Activated naive CD4-positive, alpha-beta T cell treated with anti-CD3 and anti-CD28 coated beads for 36 hours (primary cell): ENCODE data around the gene MYL6B. TPM values are rescaled to one million over a fixed set of nuclear protein-coding genes. Genes with fewer than 3 reads are reported as not detected.
A peak's percentile ranks its signal among the peaks of the same experiment; 100 is the strongest.

Experiments
- CTCF ChIA-PET: fragments of 350-600 bp; sonication (Branson Sonifier 250); formaldehyde crosslinking; loops from one replicate; lab custom pipeline; 2021; ENCODE audit warnings: antibody characterized with exemption; lab: Charles Lee
- DNase-seq: peaks from one replicate; pipeline ENCODE4 v3.0.0-alpha.2; 2020
- H3K27ac Mint-ChIP-seq: one replicate; pipeline ENCODE4 v1.8.0; 2021; ENCODE audit warnings: mild to moderate bottlenecking, mixed read lengths
- H3K27me3 Mint-ChIP-seq: one replicate; pipeline ENCODE4 v1.8.0; 2021; ENCODE audit warnings: low read depth, mixed read lengths
- H3K36me3 Mint-ChIP-seq: one replicate; pipeline ENCODE4 v1.8.0; 2021; ENCODE audit warnings: low read depth, mixed read lengths
- H3K4me1 Mint-ChIP-seq: one replicate; pipeline ENCODE4 v1.8.0; 2021; ENCODE audit warnings: low read depth, mixed read lengths
- H3K4me3 Mint-ChIP-seq: one replicate; pipeline ENCODE4 v1.8.0; 2021; ENCODE audit warnings: mild to moderate bottlenecking, moderate library complexity, mixed read lengths
- H3K9me3 Mint-ChIP-seq: one replicate; pipeline ENCODE4 v1.8.0; 2021; ENCODE audit warnings: mixed read lengths
- intact Hi-C: fragments of 100-400 bp; cut with micrococcal nuclease; formaldehyde crosslinking; loops from one replicate; pipeline ENCODE4 v1.15.1; 2023
- total RNA-seq, 2 experiments: library from RNA; stranded (reverse); gene quantifications; one replicate each; pipeline ENCODE4 v1.2.3, GENCODE V29; 2021

The MYL6B gene
- total RNA-seq, 2 experiments from 2014 or later, result 49.2 to 57.5 TPM

GRCh38 chr12:56161690-56162351 is 9.4 kb downstream of the MYL6B start:
- Mint-ChIP-seq H3K27ac (peak overlapping the region; percentile 95), H3K4me3 (peak overlapping the region; percentile 25), H3K9me3 (no peaks in the 10 kb centered on the region), H3K4me1 (peaks cover 35% of the 10 kb centered on the region), H3K36me3 (peaks cover 62% of the 10 kb centered on the region), H3K27me3 (no peaks in the 10 kb centered on the region)
- intact Hi-C loops, result no loop called here
- CTCF ChIA-PET, result interaction anchor here (0.6 to 6.7 kb wide), 10 partner anchors 10 to 414 kb away, joined by 3 to 43 read pairs (median 5); partner anchors contain the start of genes MYL6B, RNF41 and ZC3H10
- DNase-seq, result no peak

- intact Hi-C loops, result no loop called here
- no peaks in the 10 kb centered on the region for H3K9me3 Mint-ChIP-seq
- peaks cover 62% of the 10 kb centered on the region for H3K36me3 Mint-ChIP-seq
- peak overlapping the region; percentile 3 for H3K27ac Mint-ChIP-seq
- CTCF ChIA-PET, result interaction anchor here (0.6 to 6.7 kb wide), 8 partner anchors 12 to 415 kb away, joined by 3 to 43 read pairs (median 6); partner anchors contain the start of gene ZC3H10
- no peaks in the 10 kb centered on the region for H3K27me3 Mint-ChIP-seq
- DNase-seq, result no peak
- H3K4me3 Mint-ChIP-seq, result no peak overlapping the region
- H3K4me1 Mint-ChIP-seq, result peaks cover 29% of the 10 kb centered on the region
Observed at GRCh38 chr12:56162468-56163290, 10.3 kb downstream of the MYL6B start.

- no peak for DNase-seq
- intact Hi-C loops, result no loop called here
- CTCF ChIA-PET, result interaction anchor here (0.6 to 6.7 kb wide), 4 partner anchors 13 to 45 kb away, joined by 5 to 43 read pairs (median 12); partner anchors contain the start of gene ZC3H10
- Mint-ChIP-seq H3K27me3 (no peaks in the 10 kb centered on the region), H3K27ac (no peak overlapping the region), H3K9me3 (no peaks in the 10 kb centered on the region), H3K36me3 (peaks cover 57% of the 10 kb centered on the region), H3K4me1 (peaks cover 29% of the 10 kb centered on the region), H3K4me3 (no peak overlapping the region)
Observed at GRCh38 chr12:56163533-56164344, 11.4 kb downstream of the MYL6B start.

GRCh38 chr12:56164345-56164729 is 11.9 kb downstream of the MYL6B start:
- CTCF ChIA-PET, result interaction anchor here (2.1 to 6.7 kb wide), 2 partner anchors 25 to 39 kb away, joined by 6 to 43 read pairs; partner anchors contain the start of gene SMARCC2
- Mint-ChIP-seq H3K36me3 (peaks cover 53% of the 10 kb centered on the region), H3K9me3 (no peaks in the 10 kb centered on the region), H3K27ac (no peak overlapping the region), H3K27me3 (no peaks in the 10 kb centered on the region), H3K4me1 (peaks cover 25% of the 10 kb centered on the region), H3K4me3 (no peak overlapping the region)
- no peak for DNase-seq
- intact Hi-C loops, result no loop called here

- H3K9me3 Mint-ChIP-seq, result no peaks in the 10 kb centered on the region
- intact Hi-C loops, result no loop called here
- H3K36me3 Mint-ChIP-seq, result peaks cover 49% of the 10 kb centered on the region
- H3K4me1 Mint-ChIP-seq, result peaks cover 15% of the 10 kb centered on the region
- no peak overlapping the region for H3K27ac Mint-ChIP-seq
- no peak for DNase-seq
- H3K27me3 Mint-ChIP-seq, result no peaks in the 10 kb centered on the region
- CTCF ChIA-PET, result interaction anchor here (0.6 to 2.1 kb wide), 2 partner anchors 24 to 97 kb away, joined by 3 to 6 read pairs; partner anchors contain the start of gene SMARCC2
- no peak overlapping the region for H3K4me3 Mint-ChIP-seq
Observed at GRCh38 chr12:56165369-56165768, 13.0 kb downstream of the MYL6B start.

- no peak for DNase-seq
- H3K27me3 Mint-ChIP-seq, result no peaks in the 10 kb centered on the region
- peak overlapping the region; percentile 33 for H3K27ac Mint-ChIP-seq
- no peaks in the 10 kb centered on the region for H3K9me3 Mint-ChIP-seq
- no peak overlapping the region for H3K4me3 Mint-ChIP-seq
- intact Hi-C loops, result no loop called here
- peaks cover 46% of the 10 kb centered on the region for H3K36me3 Mint-ChIP-seq
- H3K4me1 Mint-ChIP-seq, result no peaks in the 10 kb centered on the region
- CTCF ChIA-PET, result interaction anchor here (0.6 to 0.7 kb wide), 2 partner anchors 42 to 115 kb away, joined by 3 to 4 read pairs; no protein-coding TSS in a partner anchor
Observed at GRCh38 chr12:56169229-56169759, 16.9 kb downstream of the MYL6B start.

- Mint-ChIP-seq H3K4me1 (no peaks in the 10 kb centered on the region), H3K4me3 (no peak overlapping the region), H3K9me3 (no peaks in the 10 kb centered on the region), H3K27ac (no peak overlapping the region), H3K27me3 (no peaks in the 10 kb centered on the region), H3K36me3 (peaks cover 47% of the 10 kb centered on the region)
- intact Hi-C loops, result no loop called here
- CTCF ChIA-PET, result interaction anchor here (1.0 kb wide), 1 partner anchor 55 kb away, joined by 3 read pairs; the partner anchor contains the start of gene ZC3H10
- DNase-seq, result no peak
Observed at GRCh38 chr12:56172839-56173238, 20.5 kb downstream of the MYL6B start.

- no peak for DNase-seq
- Mint-ChIP-seq H3K36me3 (peaks cover 46% of the 10 kb centered on the region), H3K27me3 (no peaks in the 10 kb centered on the region), H3K9me3 (no peaks in the 10 kb centered on the region), H3K4me1 (no peaks in the 10 kb centered on the region), H3K27ac (no peak overlapping the region), H3K4me3 (no peak overlapping the region)
- CTCF ChIA-PET, result interaction anchor here (0.7 to 1.4 kb wide), 3 partner anchors 11 to 16 kb away, joined by 3 to 6 read pairs (median 3); partner anchors contain the start of gene SMARCC2
- intact Hi-C loops, result no loop called here
Observed at GRCh38 chr12:56178347-56178746, 26.0 kb downstream of the MYL6B start.

- no peak for DNase-seq
- Mint-ChIP-seq H3K4me3 (peak overlapping the region; percentile 8), H3K27me3 (no peaks in the 10 kb centered on the region), H3K27ac (no peak overlapping the region), H3K9me3 (no peaks in the 10 kb centered on the region), H3K4me1 (peaks cover 28% of the 10 kb centered on the region), H3K36me3 (peaks cover 17% of the 10 kb centered on the region)
- intact Hi-C loops, result loop anchor here (10.0 kb wide), 1 partner anchor 452 kb away; no protein-coding TSS in a partner anchor
- CTCF ChIA-PET, result interaction anchor here (1.0 to 4.7 kb wide), 5 partner anchors 28 to 80 kb away, joined by 4 to 86 read pairs (median 20); partner anchors contain the start of genes COQ10A, ESYT1, MYL6 and RNF41
Observed at GRCh38 chr12:56186957-56187356, 34.6 kb downstream of the MYL6B start.

GRCh38 chr12:56188131-56188777 is 35.9 kb downstream of the MYL6B start:
- intact Hi-C loops, result loop anchor here (1.0 to 10.0 kb wide), 3 partner anchors 30 to 453 kb away; partner anchors contain the start of gene MYL6

GRCh38 chr12:56188778-56189098 is 36.4 kb downstream of the MYL6B start:
- Mint-ChIP-seq H3K27me3 (no peaks in the 10 kb centered on the region), H3K27ac (peak overlapping the region; percentile 80), H3K4me1 (peaks cover 33% of the 10 kb centered on the region), H3K36me3 (peaks cover 17% of the 10 kb centered on the region), H3K9me3 (no peaks in the 10 kb centered on the region), H3K4me3 (peak overlapping the region; percentile 83)
- CTCF ChIA-PET, result interaction anchor here (0.9 to 4.7 kb wide), 25 partner anchors 8 to 450 kb away, joined by 3 to 86 read pairs (median 6); partner anchors contain the start of genes ANKRD52, COQ10A, ESYT1 and MYL6
- peak; percentile 24 for DNase-seq
- intact Hi-C loops, result loop anchor here (1.0 to 10.0 kb wide), 6 partner anchors 30 to 454 kb away; partner anchors contain the start of gene MYL6

More at GRCh38 chr12:56188131-56188777, 35.9 kb downstream of the MYL6B start:
- peaks cover 30% of the 10 kb centered on the region for H3K4me1 Mint-ChIP-seq
- peak overlapping the region; percentile 83 for H3K4me3 Mint-ChIP-seq
- no peaks in the 10 kb centered on the region for H3K27me3 Mint-ChIP-seq
- peak; percentile 23 for DNase-seq
- CTCF ChIA-PET, result interaction anchor here (0.6 to 4.7 kb wide), 23 partner anchors 7 to 455 kb away, joined by 3 to 86 read pairs (median 6); partner anchors contain the start of genes ANKRD52, COQ10A, ESYT1 and MYL6
- no peaks in the 10 kb centered on the region for H3K9me3 Mint-ChIP-seq
- peak overlapping the region; percentile 80 for H3K27ac Mint-ChIP-seq
- peaks cover 17% of the 10 kb centered on the region for H3K36me3 Mint-ChIP-seq
